GM18505 (cell line): Measurements from ENCODE around the gene HINT1.
"Not testable (repeated sequence)": the region's sequence is repeated elsewhere in the genome, so short reads cannot be mapped to it uniquely, and the experiment has no call there.

ENCODE experiments used
- ATAC-seq: cut with Tn5 transposase; IDR thresholded peaks from one replicate; pipeline ENCODE4 v1.9.1; 2021; ENCODE audit not compliant: unreplicated experiment
- POLR2A ChIP-seq: IDR thresholded peaks from 4 replicates; pipeline ENCODE4 v1.6.1; 2011; ENCODE audit warnings: borderline replicate concordance; ENCODE audit not compliant: insufficient read depth, insufficient read length; ENCODE audit errors: extremely low read depth

HINT1 gene

GRCh38 chr5:131194725-131195124, 29.7 kb upstream of the HINT1 start:
- no peak for TF ChIP-seq POLR2A
- ATAC-seq = no peak

- ATAC-seq = not testable (repeated sequence)
These were observed 28.8 kb upstream of the HINT1 start for GRCh38 chr5:131193897-131194296.

DNA sequence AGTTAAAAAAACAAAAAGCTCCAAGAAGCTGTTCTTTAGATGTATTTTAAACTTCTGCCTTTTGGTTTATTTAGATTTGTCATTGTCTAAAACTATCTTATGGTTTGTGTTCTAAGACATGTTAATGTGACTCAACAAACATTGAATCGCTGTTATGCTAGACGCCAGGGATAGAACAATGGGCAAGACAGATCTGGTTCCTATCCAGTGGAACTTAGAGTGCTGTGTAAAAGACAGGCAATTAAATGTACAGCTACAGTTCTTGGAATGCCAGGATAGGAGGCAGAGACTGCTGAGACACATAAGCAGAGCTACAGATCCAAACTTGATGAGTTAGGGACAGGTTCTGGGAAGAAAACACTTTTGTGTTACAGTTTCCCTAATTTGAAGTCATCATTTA, 28.1 kb upstream of the HINT1 start:
- TF ChIP-seq POLR2A = no peak
- ATAC-seq = no peak

DNA sequence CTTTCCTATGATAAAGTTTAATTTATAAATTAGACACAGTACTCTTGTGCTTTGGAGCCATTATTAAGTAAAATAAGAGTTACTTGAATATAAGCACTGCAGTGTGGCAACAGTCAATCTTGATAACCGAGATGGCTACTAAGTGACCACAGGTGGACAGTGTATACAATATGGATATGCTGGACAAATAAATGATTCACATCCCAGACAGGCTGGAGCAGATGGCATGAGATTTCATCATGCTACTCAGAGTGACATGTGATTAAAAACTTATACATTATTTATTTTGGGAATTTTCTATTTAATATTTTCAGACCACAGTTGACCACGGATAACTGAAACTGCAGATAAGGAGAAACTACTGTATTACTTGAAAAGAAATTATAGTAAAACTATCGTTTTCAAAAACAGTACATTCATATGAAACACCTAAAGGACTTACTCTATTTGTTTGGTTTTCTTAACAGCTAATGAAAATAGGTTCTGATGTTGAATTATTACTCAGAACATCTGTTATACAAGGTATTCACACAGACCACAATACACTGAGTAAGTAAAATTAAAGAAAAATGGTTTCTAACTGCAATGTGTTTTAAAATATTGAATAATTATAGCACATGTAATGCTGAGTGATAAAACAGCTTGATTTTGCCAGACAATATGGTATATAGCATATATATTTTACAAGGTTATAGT, 21.7 kb upstream of the HINT1 start:
- TF ChIP-seq POLR2A = no peak
- ATAC-seq = no peak

- TF ChIP-seq POLR2A = no peak
- ATAC-seq = no peak
These were observed 20.6 kb upstream of the HINT1 start for GRCh38 chr5:131185523-131186104.

GRCh38 chr5:131182839-131183238, 17.8 kb upstream of the HINT1 start:
- no peak for ATAC-seq
- no peak for TF ChIP-seq POLR2A

DNA sequence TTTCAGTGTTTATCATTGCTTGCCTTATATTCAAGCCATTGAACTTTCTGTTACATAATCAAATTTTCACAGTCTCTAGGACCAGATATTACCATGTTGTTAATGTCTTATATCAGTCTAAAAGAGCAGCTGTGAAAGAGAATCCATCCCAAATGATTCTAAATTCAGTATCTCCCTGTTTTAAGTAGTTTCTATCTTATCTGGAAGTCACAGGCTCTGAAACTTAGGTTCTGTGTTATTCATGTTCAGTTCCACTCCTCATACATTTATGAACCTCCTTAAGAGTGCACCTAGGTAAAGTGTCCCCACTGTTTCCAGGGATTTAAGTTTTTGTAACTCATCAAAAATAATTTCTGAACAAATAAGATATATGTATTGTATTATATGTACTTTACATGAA, 15.4 kb upstream of the HINT1 start:
- ATAC-seq = no peak
- no peak for TF ChIP-seq POLR2A

DNA sequence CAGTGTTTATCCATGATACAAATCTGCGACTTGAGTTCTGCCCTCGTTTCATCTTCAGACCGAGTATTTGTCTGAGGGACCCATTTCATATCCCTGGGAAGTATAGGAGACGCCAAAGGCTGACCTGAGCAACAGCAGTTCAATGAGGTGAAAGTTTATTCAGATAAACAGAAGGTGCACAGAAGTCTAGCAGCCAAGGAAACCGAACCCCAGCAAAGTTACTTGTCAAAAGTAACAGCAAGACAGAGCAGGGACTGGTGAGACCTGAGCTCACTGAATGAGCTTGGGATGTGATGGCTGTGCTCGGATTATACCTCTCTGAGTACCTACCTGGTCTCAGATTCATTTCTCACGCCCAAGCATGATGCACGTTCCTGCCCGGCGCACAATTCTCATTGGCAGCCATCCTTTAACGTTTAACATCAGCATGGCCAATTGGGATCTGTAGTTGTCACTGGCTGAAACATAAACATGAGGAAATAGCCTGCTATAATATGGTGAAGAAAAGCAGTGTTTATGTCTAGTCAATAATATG, 6.3 kb upstream of the HINT1 start:
- no peak for TF ChIP-seq POLR2A
- ATAC-seq = no peak

- TF ChIP-seq POLR2A = peak; percentile 72
- peak; percentile 98 for ATAC-seq
These were observed 5.7 kb upstream of the HINT1 start, which contains the start of gene LYRM7 for GRCh38 chr5:131170540-131171275. Gene LYRM7 (plus strand): TSS chr5:131170944. CDS start chr5:131171021, 77 bp downstream.

GRCh38 chr5:131169810-131170539, 4.9 kb upstream of the HINT1 start:
- TF ChIP-seq POLR2A = no peak
- ATAC-seq = no peak

DNA sequence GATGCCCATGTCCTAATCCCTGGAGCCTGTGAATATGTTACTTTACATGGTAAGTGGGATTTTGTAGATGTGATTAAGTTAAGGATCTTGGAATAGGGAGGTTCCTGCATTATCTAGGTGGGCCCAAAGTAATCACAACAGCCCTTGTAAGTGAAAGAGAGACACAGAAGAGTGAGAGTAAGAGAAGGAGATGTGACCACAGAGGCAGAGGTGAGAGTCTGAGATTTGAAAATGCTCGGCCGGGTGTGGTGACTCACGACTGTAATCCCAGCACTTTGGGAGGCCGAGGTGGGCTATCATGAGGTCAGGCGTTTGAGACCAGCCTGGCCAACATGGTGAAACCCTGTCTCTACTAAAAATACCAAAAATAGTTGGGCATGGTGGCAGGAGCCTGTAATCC, 2.6 kb upstream of the HINT1 start:
- no peak for ATAC-seq
- no peak for TF ChIP-seq POLR2A

DNA sequence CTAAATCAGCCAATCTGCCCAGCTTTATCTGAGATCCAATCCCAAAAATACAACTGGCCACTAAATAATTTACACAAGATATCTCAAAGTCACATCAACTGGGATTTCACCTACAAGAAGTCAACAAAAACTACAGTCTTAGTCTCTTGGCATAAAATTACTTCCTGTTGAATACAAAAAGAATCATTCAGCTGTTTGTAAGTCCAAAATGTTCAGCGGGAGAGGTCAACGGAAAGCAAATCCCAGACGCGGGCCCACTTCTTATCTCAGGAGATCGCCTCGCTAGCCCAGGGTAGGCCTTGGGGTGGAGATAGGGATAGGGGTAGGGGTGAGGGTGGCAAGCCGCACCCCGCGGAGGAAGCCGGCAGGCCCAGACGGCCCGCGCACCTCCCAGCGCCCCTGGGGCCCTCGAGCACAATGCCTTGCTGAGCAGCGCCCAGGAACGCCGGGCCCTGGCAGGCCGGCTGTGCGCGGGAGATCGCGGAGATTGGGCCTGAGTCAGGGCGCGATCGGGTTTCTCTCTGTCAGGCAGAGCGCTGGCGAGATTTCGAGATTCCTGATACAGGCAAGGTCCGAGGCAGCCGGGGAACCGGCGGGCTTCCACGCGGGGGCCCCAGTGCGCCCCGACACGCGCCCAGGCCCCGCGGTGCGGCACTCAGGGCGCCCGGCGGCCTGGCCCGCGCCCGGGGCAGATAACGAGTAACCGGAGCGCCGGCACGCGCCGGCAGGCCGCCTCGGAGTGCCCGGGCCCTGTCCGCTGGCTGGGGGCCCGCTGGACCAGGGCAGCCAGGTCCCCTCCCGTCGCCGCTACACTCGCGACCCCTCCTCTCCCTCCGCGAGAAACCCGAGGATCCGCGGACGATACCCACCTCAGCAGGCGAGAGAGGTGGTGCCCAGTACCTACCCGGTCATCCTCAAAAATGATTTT, 601 bp downstream of the HINT1 start:
- peak; percentile 73 for ATAC-seq
- no peak for TF ChIP-seq POLR2A
